ENCODE measurements around the gene VPS25.

VPS25 gene

GRCh38 chr17:42795061-42795460 is 21.8 kb downstream of the VPS25 start:
- no peak for DNase-seq (ENCODE audit: low read depth in 2 of 3, low spot score in 1 of 3)

GRCh38 chr17:42795465-42795864 is 22.2 kb downstream of the VPS25 start:
- DNase-seq (ENCODE audit: low read depth in 2 of 3, low spot score in 1 of 3), result no peak

- DNase-seq (ENCODE audit: low read depth in 2 of 3, low spot score in 1 of 3), result no peak
Observed at GRCh38 chr17:42796066-42796758, 23.0 kb downstream of the VPS25 start.

- DNase-seq (ENCODE audit: low read depth in 2 of 3, low spot score in 1 of 3), result no peak
Observed at GRCh38 chr17:42797067-42798007, 24.1 kb downstream of the VPS25 start.

- DNase-seq (ENCODE audit: low read depth in 2 of 3, low spot score in 1 of 3), result no peak
Observed at GRCh38 chr17:42798011-42798382, 24.7 kb downstream of the VPS25 start.

- DNase-seq (ENCODE audit: low read depth in 2 of 3, low spot score in 1 of 3), result peak; percentile 71 to 78 (median 76)
Observed at GRCh38 chr17:42798383-42799380, 25.4 kb downstream of the VPS25 start, which contains the start of the genes CNTD1 and COA3. TSS of gene CNTD1 (plus strand) at chr17:42798861. CDS start at chr17:42799068, 207 bp downstream. TSS of gene COA3 (minus strand) at chr17:42798704. CDS start at chr17:42798681, 23 bp downstream.

- DNase-seq (ENCODE audit: low read depth in 2 of 3, low spot score in 1 of 3), result no peak
Observed at GRCh38 chr17:42803074-42803883, 30.0 kb downstream of the VPS25 start.

GRCh38 chr17:42804918-42805367 is 31.7 kb downstream of the VPS25 start:
- DNase-seq (ENCODE audit: low read depth in 2 of 3, low spot score in 1 of 3), result no peak

- no peak for DNase-seq (ENCODE audit: low read depth in 2 of 3, low spot score in 1 of 3)
Observed at GRCh38 chr17:42806249-42806648, 33.0 kb downstream of the VPS25 start.

- DNase-seq (ENCODE audit: low read depth in 2 of 3, low spot score in 1 of 3), result no peak
Observed at GRCh38 chr17:42809250-42809649, 36.0 kb downstream of the VPS25 start.

GRCh38 chr17:42814633-42815399 is 41.6 kb downstream of the VPS25 start:
- no peak for DNase-seq (ENCODE audit: low read depth in 2 of 3, low spot score in 1 of 3)

GRCh38 chr17:42817866-42818265 is 44.6 kb downstream of the VPS25 start:
- DNase-seq (ENCODE audit: low read depth in 2 of 3, low spot score in 1 of 3), result no peak

- no peak for DNase-seq (ENCODE audit: low read depth in 2 of 3, low spot score in 1 of 3)
Observed at GRCh38 chr17:42818379-42818778, 45.1 kb downstream of the VPS25 start.

- peak; percentile 62 to 64 (median 62) for DNase-seq (ENCODE audit: low read depth in 2 of 3, low spot score in 1 of 3)
Observed at GRCh38 chr17:42819939-42820535, 46.8 kb downstream of the VPS25 start.

- DNase-seq (ENCODE audit: low read depth in 2 of 3, low spot score in 1 of 3), result no peak
Observed at GRCh38 chr17:42821176-42821575, 47.9 kb downstream of the VPS25 start.

- DNase-seq (ENCODE audit: low read depth in 2 of 3, low spot score in 1 of 3), result no peak
Observed at GRCh38 chr17:42827472-42827871, 54.2 kb downstream of the VPS25 start.
